ENCODE data around the gene RFPL3.
"Not testable (repeated sequence)": the region's sequence is repeated elsewhere in the genome, so short reads cannot be mapped to it uniquely, and the experiment has no call there.

Gene RFPL3

GRCh38 chr22:32357567-32357966 is at the start of gene RFPL3:
Gene RFPL3 (plus strand): TSS chr22:32357867. CDS start chr22:32358072, 205 bp downstream.
- DNase-seq, result not testable (repeated sequence)

GRCh38 chr22:32308191-32308590 is 49.5 kb upstream of the RFPL3 start:
- DNase-seq, result no peak

DNA sequence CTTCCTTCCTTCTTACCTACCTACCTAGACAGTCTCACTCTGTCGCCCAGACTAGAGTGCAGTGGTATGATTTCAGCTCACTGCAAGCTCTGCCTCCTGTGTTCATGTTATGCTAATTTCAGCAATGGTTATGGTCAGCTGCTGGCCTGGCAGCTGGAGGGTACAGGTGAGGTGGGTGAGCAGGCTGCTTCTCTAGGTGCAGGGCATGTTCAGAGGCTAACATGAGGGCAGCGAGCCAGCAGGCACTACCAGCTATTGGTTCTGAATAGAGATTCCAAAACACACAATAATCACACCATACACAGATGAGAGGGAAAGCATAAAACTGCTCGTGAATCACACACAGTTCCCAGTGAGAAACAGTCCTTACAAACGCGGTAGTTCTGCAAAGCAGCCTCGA is 48.7 kb upstream of the RFPL3 start:
- no peak for DNase-seq

DNA sequence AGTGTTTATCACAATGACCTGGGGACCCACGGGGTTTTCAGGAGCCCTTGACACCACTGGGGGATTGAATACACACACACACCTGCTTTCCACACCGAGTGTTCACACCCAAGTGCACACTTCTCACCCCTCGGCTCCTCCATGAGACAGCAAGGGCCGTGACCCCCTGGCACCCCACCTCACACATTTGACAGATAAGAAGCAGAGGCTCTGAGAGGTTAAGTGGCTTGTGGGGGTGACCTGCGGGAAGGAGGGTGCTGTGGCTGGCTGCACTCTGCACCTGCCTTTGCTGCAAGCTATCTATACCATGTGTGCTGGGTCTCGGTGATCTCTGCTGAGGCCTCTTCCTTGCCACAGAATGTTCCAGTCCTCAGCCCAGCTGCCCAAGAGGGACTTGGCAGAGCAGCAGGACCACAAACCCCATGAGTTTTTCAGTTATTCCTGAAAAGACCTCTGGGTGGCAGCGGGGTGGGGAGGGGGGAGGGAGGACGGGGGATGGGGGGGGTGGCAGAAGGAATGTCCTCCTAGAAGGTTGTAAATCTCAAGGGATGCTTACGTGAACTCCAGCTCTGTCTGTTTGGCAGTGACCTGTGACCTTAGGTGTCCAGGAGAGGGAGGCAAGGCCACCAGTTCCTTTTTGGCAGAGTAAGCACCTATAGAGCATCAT is 47.9 kb upstream of the RFPL3 start:
- DNase-seq, result no peak

DNA sequence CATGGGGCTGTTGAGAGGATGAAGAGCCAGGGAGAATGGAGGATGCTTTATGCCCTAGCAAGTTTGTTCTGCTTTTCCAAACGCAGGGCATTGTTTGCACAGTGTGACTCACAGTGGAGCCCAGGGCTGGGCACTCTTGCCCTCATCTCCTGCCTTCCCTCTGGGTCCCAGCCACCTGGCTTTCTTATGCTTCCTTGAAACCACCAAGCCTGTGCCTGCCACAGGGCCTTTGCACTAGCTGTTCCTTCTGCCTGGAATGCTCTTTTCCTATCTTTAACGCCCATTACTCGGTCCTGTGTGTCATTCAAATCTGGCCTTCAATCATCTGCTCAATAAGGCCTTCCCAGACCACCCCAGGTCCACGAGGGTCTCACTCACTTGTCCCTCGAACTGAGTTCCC is 46.9 kb upstream of the RFPL3 start:
- DNase-seq, result no peak

DNA sequence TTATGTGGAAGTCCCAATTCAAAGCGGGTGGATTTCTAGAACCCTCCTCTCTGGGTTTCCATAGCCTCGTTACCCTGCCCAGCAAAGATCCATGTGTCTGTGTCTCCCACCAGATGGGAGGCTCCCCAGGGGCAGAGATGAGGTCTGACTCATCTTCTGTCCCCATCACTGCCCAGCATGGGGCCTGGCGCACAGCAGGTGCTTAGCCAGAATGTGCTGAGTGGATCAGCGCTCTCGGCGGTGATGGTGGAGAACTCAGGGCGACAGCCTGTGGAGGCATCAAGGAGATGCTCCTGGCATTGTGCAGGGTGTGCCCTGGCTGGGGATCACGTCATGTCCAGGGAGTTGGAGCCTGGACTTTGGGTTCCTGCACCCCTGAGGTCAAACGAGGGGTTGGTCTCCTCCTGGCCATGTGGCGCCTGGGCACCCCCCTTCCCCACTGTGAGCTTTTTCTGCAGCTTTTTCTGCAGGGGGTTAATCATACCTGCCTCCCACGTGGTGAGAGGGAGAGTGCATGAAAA is 46.1 kb upstream of the RFPL3 start:
- DNase-seq, result no peak

- no peak for DNase-seq
Observed at GRCh38 chr22:32312748-32313147, 44.9 kb upstream of the RFPL3 start.

DNA sequence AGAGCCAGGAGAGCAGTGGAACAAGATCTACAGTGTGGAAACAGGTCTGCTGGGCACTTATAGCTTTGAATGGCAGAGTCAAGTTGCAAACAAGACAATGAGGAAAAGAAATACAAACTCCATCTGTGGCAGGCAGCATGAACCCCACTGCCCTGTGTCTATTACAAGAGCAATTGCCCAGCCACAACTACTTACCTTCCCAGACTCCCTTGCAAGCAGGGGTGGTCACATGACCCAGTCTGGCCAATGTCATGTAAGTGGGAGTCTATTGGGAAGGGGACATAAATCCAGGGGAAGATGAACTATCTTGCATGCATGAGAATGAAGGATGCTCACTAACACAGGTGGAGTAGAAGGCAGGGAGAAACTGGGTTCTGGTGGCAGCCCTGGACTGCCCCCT is 44.1 kb upstream of the RFPL3 start:
- no peak for DNase-seq

- no peak for DNase-seq
Observed at GRCh38 chr22:32317524-32317923, 40.1 kb upstream of the RFPL3 start.

- DNase-seq, result no peak
Observed at GRCh38 chr22:32318361-32318760, 39.3 kb upstream of the RFPL3 start.

GRCh38 chr22:32319861-32320406 is 37.7 kb upstream of the RFPL3 start:
- no peak for DNase-seq

DNA sequence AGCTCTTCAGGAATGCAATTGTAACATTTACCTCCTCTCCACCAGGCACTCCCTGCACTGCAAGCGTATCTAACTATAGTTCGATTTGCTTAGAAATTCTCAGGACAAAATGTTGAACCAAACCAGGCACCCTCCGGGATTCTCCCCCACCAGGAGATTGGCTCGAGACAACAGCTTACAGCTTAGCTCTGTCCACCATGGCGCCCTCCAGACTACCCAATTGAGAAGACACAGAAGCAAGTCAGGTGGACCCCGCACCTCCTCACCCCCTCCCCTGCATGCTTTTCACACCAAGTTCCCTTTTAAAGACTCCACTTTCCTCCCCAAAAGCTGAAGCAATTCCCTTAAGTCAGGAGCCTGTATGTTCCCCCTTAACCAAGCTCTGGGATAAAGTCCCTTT is 34.7 kb upstream of the RFPL3 start:
- no peak for DNase-seq

- no peak for DNase-seq
Observed at GRCh38 chr22:32323513-32324164, 34.0 kb upstream of the RFPL3 start.

GRCh38 chr22:32324505-32325415 is 32.9 kb upstream of the RFPL3 start:
- no peak for DNase-seq

DNA sequence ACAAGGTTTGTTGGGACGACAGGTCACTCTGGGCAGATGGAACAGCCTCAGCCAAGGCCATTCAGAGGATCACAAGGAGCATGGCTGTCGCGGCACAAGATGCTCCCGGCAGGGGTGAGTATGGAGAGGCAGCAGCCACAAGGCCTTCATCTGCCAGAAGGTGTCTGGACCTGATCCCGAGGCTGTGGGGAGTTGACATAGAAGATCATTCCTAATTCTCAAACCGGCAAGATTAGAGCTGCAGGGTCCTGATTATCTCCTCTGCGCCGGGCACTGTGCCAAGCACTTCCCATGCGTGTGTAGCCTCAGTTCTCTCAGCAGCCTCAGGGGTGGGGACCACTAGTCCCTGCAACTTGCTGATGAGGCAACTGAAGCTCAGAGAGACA is 32.3 kb upstream of the RFPL3 start:
- DNase-seq, result no peak

- no peak for DNase-seq
Observed at GRCh38 chr22:32325811-32326237, 31.8 kb upstream of the RFPL3 start.

DNA sequence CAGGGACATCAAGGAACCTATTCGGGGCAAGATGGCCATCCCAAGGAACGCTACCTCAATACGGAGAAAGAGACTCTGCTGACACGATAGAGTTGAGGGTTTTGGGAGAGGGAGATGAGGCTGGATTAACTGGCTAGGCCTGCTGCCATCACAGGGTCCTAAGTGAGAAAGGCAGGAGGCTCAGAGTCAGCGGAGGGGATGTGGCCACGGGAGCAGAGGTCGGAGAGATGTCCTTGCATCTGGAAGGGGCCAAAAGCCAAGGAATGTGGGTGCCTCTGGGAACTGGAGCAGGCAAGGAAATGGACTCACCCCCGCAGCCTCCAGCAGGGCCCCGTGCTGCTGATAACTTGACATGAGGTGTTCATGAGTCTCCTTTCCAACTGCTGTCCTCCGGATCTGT is 31.0 kb upstream of the RFPL3 start:
- no peak for DNase-seq

GRCh38 chr22:32327066-32327465 is 30.6 kb upstream of the RFPL3 start:
- DNase-seq, result no peak

DNA sequence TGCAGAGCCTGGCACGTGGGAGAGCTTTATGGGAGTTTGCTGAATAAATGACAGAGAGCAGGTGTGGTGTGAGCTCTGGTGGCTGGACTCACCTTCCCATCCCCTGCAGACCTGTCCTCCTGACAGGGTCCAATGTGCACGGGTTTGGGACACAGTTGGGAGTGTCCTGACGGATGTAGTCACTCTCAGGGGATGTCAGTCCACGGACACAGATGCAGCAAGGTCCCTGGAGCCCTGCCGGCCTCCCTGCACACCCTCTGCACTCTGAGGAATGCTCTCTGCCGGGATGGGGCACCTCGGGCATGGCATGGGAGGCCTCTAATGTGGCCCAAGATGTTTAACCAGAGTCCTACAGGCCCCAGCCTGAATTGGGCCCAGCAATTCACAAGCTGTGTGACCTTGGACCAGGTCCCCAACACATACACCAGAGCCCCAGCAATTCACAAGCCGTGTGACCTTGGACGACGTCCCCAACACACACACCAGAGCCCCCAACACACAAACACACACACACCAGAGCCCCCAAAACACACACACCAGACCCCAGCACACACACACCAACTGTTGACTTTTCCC is 30.0 kb upstream of the RFPL3 start:
- no peak for DNase-seq

GRCh38 chr22:32328306-32329201 is 29.1 kb upstream of the RFPL3 start:
- no peak for DNase-seq

GRCh38 chr22:32329202-32329645 is 28.4 kb upstream of the RFPL3 start:
- no peak for DNase-seq

All from NCI-H2081 treated with DMSO at 0.1 percent for 48 hours (cell line).